TTC549 (cell line): Measurements from ENCODE around the gene PNMA8B.
"Not testable (repeated sequence)": the region's sequence is repeated elsewhere in the genome, so short reads cannot be mapped to it uniquely, and the experiment has no call there.

Experiments
- FAIRE-seq: peaks from 2 replicates; lab custom pipeline; 2012; peaks lifted over from hg19 to GRCh38; lab: Jason Lieb, UNC

The PNMA8B gene, protein sequence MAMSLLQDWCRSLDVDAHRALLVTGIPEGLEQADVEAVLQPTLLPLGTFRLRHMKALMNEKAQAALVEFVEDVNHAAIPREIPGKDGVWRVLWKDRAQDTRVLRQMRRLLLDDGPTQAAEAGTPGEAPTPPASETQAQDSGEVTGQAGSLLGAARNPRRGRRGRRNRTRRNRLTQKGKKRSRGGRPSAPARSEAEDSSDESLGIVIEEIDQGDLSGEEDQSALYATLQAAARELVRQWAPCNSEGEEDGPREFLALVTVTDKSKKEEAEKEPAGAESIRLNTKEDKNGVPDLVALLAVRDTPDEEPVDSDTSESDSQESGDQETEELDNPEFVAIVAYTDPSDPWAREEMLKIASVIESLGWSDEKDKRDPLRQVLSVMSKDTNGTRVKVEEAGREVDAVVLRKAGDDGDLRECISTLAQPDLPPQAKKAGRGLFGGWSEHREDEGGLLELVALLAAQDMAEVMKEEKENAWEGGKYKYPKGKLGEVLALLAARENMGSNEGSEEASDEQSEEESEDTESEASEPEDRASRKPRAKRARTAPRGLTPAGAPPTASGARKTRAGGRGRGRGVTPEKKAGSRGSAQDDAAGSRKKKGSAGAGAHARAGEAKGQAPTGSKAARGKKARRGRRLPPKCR

DNA sequence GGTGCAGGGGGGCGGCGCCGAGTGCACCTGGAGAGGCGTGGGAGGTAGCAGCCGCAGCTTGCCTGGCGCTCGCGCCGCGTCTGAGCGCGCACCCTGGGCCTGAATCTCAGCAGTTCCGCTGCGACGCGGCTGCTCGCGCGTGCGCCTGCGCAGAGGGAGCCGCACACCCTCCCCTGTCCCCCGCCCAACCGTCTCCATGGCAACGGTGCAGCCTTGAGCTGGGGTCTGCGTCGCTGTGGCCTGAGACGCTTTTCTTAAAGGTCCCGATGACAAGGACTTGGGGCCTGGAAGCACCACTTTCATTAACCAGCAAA, at the start of gene PNMA8B:
Gene PNMA8B, minus strand, starts transcription at position 82 of the 314 bp plus-strand sequence. CDS start 402 bp downstream, outside the sequence.
- no peak for FAIRE-seq

DNA sequence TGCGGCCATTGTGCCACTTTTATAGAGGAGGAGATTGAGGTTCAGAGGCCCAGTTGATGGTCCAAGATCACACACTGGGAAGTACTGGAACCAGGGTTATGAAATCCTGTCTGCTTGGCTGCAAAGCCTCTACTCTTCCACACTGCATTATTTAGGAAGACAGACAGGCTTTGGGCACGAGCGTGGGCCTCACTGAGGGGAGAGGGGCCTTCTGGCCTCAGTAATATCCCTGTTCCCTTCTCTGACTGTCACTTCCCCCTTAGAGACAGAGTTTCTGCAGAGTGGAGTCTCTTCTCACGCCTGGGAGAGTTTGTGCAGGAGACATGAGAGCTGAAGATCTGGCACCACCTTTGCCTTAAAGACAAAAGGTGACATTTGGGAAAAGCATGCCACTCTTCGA, 49.0 kb upstream of the PNMA8B start:
- FAIRE-seq, result no peak

GRCh38 chr19:46542428-46543230, 47.0 kb upstream of the PNMA8B start:
- FAIRE-seq, result peak; percentile 94

GRCh38 chr19:46537136-46538097, 41.8 kb upstream of the PNMA8B start:
- FAIRE-seq, result no peak

DNA sequence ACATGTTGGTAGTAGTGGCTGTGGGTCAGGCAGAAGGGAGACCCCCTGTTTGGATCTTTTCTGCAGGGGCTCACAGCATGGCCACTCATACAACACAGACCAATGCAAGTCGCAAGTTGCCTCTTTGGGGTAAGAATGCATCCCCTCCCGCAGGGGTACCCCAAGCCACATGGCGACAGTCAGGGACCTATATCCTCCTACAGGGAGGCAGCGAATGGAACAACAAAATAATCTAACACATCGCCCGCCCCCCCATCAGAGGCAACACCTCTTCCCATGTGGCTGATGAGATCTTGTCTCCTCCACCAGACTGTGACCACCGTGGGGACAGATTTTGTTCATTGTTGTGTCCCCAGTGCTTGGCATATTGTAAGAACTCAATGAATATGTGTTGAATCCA, 40.7 kb upstream of the PNMA8B start:
- FAIRE-seq, result no peak

DNA sequence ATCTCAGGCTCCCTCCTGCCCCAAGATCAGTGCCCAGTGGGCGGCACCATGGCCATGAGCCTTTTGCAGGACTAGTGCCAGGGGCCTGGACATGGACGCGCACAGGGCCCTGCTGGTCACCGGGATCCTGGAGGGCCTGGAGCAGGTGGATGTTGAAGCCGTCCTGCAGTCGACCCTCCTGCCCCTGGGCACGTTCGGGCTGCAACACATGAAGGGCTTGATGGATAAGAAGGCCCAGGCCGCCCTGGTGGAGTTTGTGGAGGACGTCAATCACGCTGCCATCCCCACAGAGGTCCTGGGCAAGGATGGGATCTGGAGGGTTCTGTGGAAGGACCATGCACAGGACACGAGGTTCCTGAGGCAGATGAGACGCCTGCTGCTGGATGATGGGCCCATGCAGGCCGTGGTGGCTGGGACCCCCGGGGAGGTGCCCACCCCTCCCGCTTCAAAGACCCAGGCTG, 38.0 kb upstream of the PNMA8B start:
- FAIRE-seq, result no peak

GRCh38 chr19:46533078-46533620, 37.5 kb upstream of the PNMA8B start:
- no peak for FAIRE-seq

DNA sequence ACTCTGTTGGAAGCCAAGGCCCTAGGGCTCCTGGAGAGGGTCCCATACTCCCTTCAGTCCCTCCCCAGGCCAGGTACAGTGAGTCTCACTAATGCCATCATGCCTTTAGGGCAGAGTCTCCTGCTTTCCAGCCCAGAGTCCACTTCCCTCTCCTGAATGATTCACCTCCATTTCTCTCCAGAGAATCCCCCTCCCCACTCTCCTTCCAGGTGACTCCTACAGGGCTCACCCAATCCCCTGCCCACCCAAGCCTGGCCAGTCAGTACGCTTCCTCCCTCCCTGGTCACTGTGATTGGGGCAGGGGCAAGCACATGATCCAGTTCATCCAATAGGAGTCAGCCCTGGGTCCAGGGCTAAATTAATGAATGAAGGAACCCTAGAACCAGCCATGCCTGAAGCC, 35.0 kb upstream of the PNMA8B start:
- no peak for FAIRE-seq

- peak; percentile 15 for FAIRE-seq
Measured at GRCh38 chr19:46529622-46530451, 34.2 kb upstream of the PNMA8B start.

GRCh38 chr19:46528601-46529590, 33.2 kb upstream of the PNMA8B start:
- no peak for FAIRE-seq

GRCh38 chr19:46526801-46527200, 31.1 kb upstream of the PNMA8B start:
- FAIRE-seq, result not testable (repeated sequence)

DNA sequence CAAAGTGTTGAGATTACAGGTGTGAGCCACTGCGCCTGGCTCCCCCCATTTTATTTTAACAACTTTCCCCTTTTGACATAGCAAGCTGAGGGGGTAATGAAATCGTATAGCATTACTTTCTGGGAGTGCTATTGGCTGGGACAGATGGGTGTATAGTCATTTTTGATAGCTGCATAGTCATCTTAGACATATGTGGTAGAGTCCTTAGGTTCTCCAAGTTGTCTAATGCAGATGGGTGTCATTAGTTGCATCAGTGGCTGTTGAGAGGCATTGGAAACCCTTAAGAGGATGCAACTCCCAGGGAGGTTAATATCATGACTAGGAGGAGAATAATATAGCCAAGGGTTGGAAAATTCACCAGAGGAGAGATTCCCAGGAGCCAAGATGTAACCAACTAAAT, 28.6 kb upstream of the PNMA8B start:
- FAIRE-seq, result no peak

GRCh38 chr19:46522988-46523387, 27.3 kb upstream of the PNMA8B start:
- FAIRE-seq, result not testable (repeated sequence)

DNA sequence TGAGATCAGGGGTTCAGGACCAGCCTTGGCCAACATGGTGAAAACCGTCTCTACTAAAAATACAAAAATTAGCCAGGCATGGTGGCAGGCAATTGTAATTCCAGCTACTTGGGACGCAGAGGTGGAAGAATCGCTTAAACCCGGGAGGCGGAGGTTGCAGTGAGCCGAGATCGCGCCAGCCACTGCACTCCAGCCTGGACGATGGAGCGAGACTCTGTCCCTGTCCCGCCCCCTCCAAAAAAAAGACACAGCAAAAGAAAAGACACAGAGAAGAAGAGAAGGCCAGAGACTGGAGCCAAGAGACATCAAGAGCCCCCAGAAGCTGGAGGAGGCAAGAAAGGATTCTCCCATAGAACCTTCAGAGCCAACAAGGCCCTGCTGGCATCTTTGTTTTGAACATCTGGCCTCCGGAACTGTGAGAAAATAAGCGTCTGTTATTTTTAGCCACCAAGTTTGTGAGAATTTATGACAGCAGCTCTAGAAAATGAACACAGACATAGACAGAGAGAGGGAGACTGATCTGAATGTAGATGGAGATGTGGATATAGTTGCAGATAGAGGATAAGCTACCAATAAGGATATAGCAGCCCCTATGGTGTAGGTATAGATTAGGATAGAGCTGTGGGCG, 25.7 kb upstream of the PNMA8B start:
- no peak for FAIRE-seq

DNA sequence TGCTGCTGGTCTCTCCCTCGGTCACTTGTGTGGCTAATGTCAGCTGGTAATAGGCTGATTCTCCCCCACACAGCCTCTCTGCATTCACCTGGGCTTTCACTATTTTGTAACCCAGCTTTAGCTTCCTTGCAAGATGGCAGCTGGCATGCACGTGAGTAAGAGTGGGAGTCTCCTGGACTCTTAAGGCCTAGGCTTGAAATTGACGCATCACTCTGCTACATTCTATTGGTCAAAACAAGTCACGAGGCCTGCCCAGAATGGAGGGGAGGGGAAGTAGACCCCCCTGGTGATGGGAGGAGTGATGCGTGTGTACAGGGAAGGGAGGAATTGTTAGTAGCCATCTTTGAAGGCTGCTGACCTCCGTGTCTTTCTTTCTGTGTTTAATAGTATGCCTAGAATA, 24.9 kb upstream of the PNMA8B start:
- FAIRE-seq, result no peak

- no peak for FAIRE-seq
Measured at GRCh38 chr19:46517471-46517870, 21.8 kb upstream of the PNMA8B start.

GRCh38 chr19:46515879-46516350, 20.2 kb upstream of the PNMA8B start:
- no peak for FAIRE-seq

- no peak for FAIRE-seq
Measured at GRCh38 chr19:46515290-46515609, 19.6 kb upstream of the PNMA8B start.
